ENCODE measurements around the gene CCNJ.
A peak's percentile ranks its signal among the peaks of the same experiment; 100 is the strongest.

CCNJ gene

DNA sequence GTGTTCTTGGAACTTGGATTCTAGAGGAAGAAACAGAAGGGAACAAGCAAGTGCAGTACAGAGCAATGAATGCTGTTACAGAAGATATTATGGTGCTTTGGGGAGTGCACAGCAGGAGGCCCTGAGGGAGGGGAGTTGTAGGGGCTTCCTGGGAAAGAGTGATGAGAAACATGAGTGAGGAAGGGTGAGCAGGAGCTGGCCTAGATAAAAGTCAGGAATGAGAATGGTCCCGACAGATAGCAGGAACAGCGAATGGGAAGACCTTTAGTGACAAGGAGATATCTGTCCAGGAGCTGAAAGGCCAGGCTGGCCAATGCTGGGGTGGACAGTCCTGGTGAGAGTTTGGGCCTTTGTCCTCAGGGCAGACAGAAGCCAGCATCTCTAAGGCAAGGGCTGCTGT, 20.6 kb upstream of the CCNJ start:
- no peak for TF ChIP-seq CTCF (IDR thresholded peaks at IDR 0.05; ENCODE audit: borderline replicate concordance, extremely low read depth, low read length, poor library complexity, severe bottlenecking)
- TF ChIP-seq EZH2 (IDR thresholded peaks at IDR 0.05; ENCODE audit: borderline replicate concordance, low read depth, low read length, severe bottlenecking) = no peak
- no peak overlapping the region for H3K9ac ChIP-seq (ENCODE audit: low read depth, low read length)
- ATAC-seq (ENCODE audit: insufficient read depth, low read depth) = no peak
- no peaks in the 10 kb centered on the region for H3K36me3 ChIP-seq (ENCODE audit: insufficient read depth, low read length)
- H3K4me3 ChIP-seq (ENCODE audit: low read depth in 1 of 2, low read length in 2 of 2) = no peak overlapping the region
- DNase-seq = no peak
- no peak overlapping the region for H2AFZ ChIP-seq (ENCODE audit: low read depth, low read length)
- H3K4me2 ChIP-seq (ENCODE audit: insufficient read depth, low read length) = no peak overlapping the region
- no peaks in the 10 kb centered on the region for H3K4me1 ChIP-seq (ENCODE audit: insufficient read depth, low read length)
- no peaks in the 10 kb centered on the region for H3K27me3 ChIP-seq (ENCODE audit: insufficient read depth, low read length, poor library complexity)
- no peaks in the 10 kb centered on the region for H3K9me3 ChIP-seq (ENCODE audit: insufficient read depth, low read length, severe bottlenecking)
- H4K20me1 ChIP-seq (ENCODE audit: insufficient read depth, low read length) = no peaks in the 10 kb centered on the region
- H3K79me2 ChIP-seq (ENCODE audit: insufficient read depth, low read length) = no peaks in the 10 kb centered on the region
- H3K27ac ChIP-seq (ENCODE audit: low read length) = no peak overlapping the region

GRCh38 chr10:96023168-96023567, 20.2 kb upstream of the CCNJ start:
- Histone ChIP-seq H3K9me3 (ENCODE audit: insufficient read depth, low read length, severe bottlenecking) (no peaks in the 10 kb centered on the region), H3K4me2 (ENCODE audit: insufficient read depth, low read length) (no peak overlapping the region), H3K27ac (ENCODE audit: low read length) (no peak overlapping the region), H4K20me1 (ENCODE audit: insufficient read depth, low read length) (no peaks in the 10 kb centered on the region), H2AFZ (ENCODE audit: low read depth, low read length) (no peak overlapping the region), H3K27me3 (ENCODE audit: insufficient read depth, low read length, poor library complexity) (no peaks in the 10 kb centered on the region), H3K4me1 (ENCODE audit: insufficient read depth, low read length) (no peaks in the 10 kb centered on the region), H3K79me2 (ENCODE audit: insufficient read depth, low read length) (no peaks in the 10 kb centered on the region), H3K36me3 (ENCODE audit: insufficient read depth, low read length) (no peaks in the 10 kb centered on the region), H3K9ac (ENCODE audit: low read depth, low read length) (no peak overlapping the region), H3K4me3 (ENCODE audit: low read depth in 1 of 2, low read length in 2 of 2) (no peak overlapping the region)
- DNase-seq = no peak
- ATAC-seq (ENCODE audit: insufficient read depth, low read depth) = no peak
- TF ChIP-seq CTCF (IDR thresholded peaks at IDR 0.05; ENCODE audit: borderline replicate concordance, extremely low read depth, low read length, poor library complexity, severe bottlenecking) = no peak
- no peak for TF ChIP-seq EZH2 (IDR thresholded peaks at IDR 0.05; ENCODE audit: borderline replicate concordance, low read depth, low read length, severe bottlenecking)

DNA sequence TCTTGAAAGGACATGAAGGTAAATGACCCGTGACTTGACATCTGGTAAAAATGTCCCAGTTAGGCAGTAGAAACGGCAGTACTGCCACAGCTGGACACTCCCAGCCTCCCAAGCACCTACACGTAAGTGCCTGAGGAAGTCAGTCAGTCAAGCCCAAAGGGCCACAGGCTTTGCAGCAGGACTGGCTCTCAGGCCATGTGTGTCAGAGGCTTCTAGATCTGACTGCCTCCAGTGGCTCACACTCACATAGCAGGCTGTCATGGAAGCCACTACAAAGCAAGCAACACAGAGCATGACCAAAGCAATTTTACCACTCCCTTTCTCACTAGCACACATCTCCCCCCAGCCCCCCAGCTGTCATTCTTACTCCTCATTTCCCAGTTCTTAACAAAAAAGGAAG, 17.8 kb upstream of the CCNJ start:
- Histone ChIP-seq H3K79me2 (ENCODE audit: insufficient read depth, low read length) (no peaks in the 10 kb centered on the region), H3K4me2 (ENCODE audit: insufficient read depth, low read length) (no peak overlapping the region), H3K36me3 (ENCODE audit: insufficient read depth, low read length) (no peaks in the 10 kb centered on the region), H2AFZ (ENCODE audit: low read depth, low read length) (no peak overlapping the region), H3K9ac (ENCODE audit: low read depth, low read length) (no peak overlapping the region), H3K4me1 (ENCODE audit: insufficient read depth, low read length) (no peaks in the 10 kb centered on the region), H3K27ac (ENCODE audit: low read length) (no peak overlapping the region), H3K9me3 (ENCODE audit: insufficient read depth, low read length, severe bottlenecking) (no peaks in the 10 kb centered on the region), H4K20me1 (ENCODE audit: insufficient read depth, low read length) (no peaks in the 10 kb centered on the region), H3K27me3 (ENCODE audit: insufficient read depth, low read length, poor library complexity) (no peaks in the 10 kb centered on the region), H3K4me3 (ENCODE audit: low read depth in 1 of 2, low read length in 2 of 2) (no peak overlapping the region)
- ATAC-seq (ENCODE audit: insufficient read depth, low read depth) = peak; percentile 82
- peak; percentile 40 for TF ChIP-seq CTCF (IDR thresholded peaks at IDR 0.05; ENCODE audit: borderline replicate concordance, extremely low read depth, low read length, poor library complexity, severe bottlenecking)
- no peak for TF ChIP-seq EZH2 (IDR thresholded peaks at IDR 0.05; ENCODE audit: borderline replicate concordance, low read depth, low read length, severe bottlenecking)
- DNase-seq = peak; percentile 13

GRCh38 chr10:96034625-96035024, 8.8 kb upstream of the CCNJ start:
- Histone ChIP-seq H3K4me1 (ENCODE audit: insufficient read depth, low read length) (no peaks in the 10 kb centered on the region), H3K9ac (ENCODE audit: low read depth, low read length) (no peak overlapping the region), H3K36me3 (ENCODE audit: insufficient read depth, low read length) (no peaks in the 10 kb centered on the region), H2AFZ (ENCODE audit: low read depth, low read length) (no peak overlapping the region), H3K27me3 (ENCODE audit: insufficient read depth, low read length, poor library complexity) (no peaks in the 10 kb centered on the region), H3K4me2 (ENCODE audit: insufficient read depth, low read length) (no peak overlapping the region), H4K20me1 (ENCODE audit: insufficient read depth, low read length) (no peaks in the 10 kb centered on the region), H3K27ac (ENCODE audit: low read length) (no peak overlapping the region), H3K9me3 (ENCODE audit: insufficient read depth, low read length, severe bottlenecking) (no peaks in the 10 kb centered on the region), H3K4me3 (ENCODE audit: low read depth in 1 of 2, low read length in 2 of 2) (no peak overlapping the region), H3K79me2 (ENCODE audit: insufficient read depth, low read length) (no peaks in the 10 kb centered on the region)
- TF ChIP-seq EZH2 (IDR thresholded peaks at IDR 0.05; ENCODE audit: borderline replicate concordance, low read depth, low read length, severe bottlenecking) (no peak), CTCF (IDR thresholded peaks at IDR 0.05; ENCODE audit: borderline replicate concordance, extremely low read depth, low read length, poor library complexity, severe bottlenecking) (no peak)
- no peak for ATAC-seq (ENCODE audit: insufficient read depth, low read depth)
- no peak for DNase-seq

All from DND-41 (cell line).